ENCODE measurements around the gene HSPE1. TPM values are rescaled to one million over a fixed set of nuclear protein-coding genes. Genes with fewer than 3 reads are reported as not detected.
A peak's percentile ranks its signal among the peaks of the same experiment; 100 is the strongest.

Gene HSPE1
- total and polyA plus RNA-seq, 7 experiments from 2014 or later, result 46.3 to 137 (median 55.4) TPM

DNA sequence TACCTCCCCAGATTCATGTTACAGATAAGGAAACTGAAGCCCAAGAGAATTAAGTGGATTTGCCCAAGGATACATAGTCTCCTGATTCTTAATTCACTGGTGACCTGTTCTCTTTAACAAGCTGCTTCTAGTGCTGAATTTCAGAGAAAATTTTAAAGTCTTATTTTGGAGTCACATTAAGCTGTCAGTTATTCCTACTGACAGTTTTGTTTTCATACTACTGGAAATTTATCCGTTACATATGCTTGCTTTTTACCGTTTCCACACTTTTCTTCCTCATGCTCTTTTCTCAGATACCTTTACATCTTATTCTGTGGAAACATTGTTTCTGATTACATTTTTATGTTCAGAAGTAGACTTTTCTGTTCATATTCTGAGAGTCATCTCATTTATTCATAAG, 17.0 kb downstream of the HSPE1 start:
- Mint-ChIP-seq H3K4me1 (peaks cover 28 to 59% (median 45%) of the 10 kb centered on the region in 7 donors), H3K4me3 (peak overlapping the region; percentile 85 to 99 (median 98)), H3K9me3 (peaks cover 0 to 12% (median 4%) of the 10 kb centered on the region in 11 donors), H3K27ac (peak overlapping the region in 8 of 9 donors; percentile 24 to 99 (median 96)), H3K27me3 (no peaks in the 10 kb centered on the region), H3K36me3 (peaks cover 4 to 27% (median 21%) of the 10 kb centered on the region in 5 donors)
- Histone ChIP-seq H3K36me3 (ENCODE audit: control insufficient read depth in 2 of 3, insufficient read depth in 3 of 3, low read length in 3 of 3) (peaks cover 0 to 15% (median 0%) of the 10 kb centered on the region in 3 experiments), H3K9me3 (ENCODE audit: control insufficient read depth in 2 of 3, low read length in 3 of 3) (no peaks in the 10 kb centered on the region), H3K27me3 (ENCODE audit: control insufficient read depth in 2 of 2, insufficient read depth in 2 of 2, low read length in 2 of 2) (no peaks in the 10 kb centered on the region), H3K4me3 (ENCODE audit: low read length) (peak overlapping the region; percentile 75), H3K4me1 (ENCODE audit: control insufficient read depth in 2 of 2, insufficient read depth in 2 of 2, low read length in 2 of 2) (peaks cover 10 to 12% of the 10 kb centered on the region in 2 donors), H3K27ac (ENCODE audit: low read depth, low read length) (peak overlapping the region; percentile 86)
- ChIA-PET POLR2A (interaction anchor here (0.7 to 3.3 kb wide), 7 partner anchors 13 to 207 kb away, joined by 3 to 100 read pairs (median 17); partner anchors contain the start of genes COQ10B, HSPD1, HSPE1 and MARS2), CTCF (interaction anchor here (1.6 kb wide), 1 partner anchor 17 kb away, joined by 5 read pairs; the partner anchor contains the start of genes HSPD1 and HSPE1)
- intact Hi-C loops (cut with micrococcal nuclease), result loop anchor here (2.0 to 5.0 kb wide), 5 partner anchors 16 to 1860 kb away; partner anchors contain the start of genes CCDC150 (in 1 of the 2), MARS2 (in 1 of the 2), PGAP1 (in 1 of the 2) and SLC39A10 (in 1 of the 2)
- no peak for DNase-seq
- no peak for ATAC-seq

DNA sequence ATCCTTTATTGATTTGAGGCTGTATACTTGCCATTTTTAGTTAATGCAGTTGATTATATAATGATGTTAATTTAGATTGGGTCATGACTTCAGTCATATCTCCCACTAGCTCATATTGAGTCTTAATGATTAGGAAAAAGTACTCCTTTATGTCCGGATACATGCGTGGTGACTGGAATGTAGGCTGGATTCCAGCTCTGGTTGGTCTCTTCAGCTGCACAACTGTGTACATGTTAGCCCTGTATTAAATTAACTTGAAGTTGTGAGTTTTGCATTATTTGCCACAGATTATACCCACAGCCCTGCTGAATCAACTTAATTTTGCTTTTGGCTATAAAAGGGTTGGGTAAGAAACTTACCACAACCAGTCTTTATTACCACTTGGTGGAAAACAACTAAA, 38.2 kb downstream of the HSPE1 start:
- DNase-seq, result no peak
- Histone ChIP-seq H3K27ac (ENCODE audit: low read depth, low read length) (no peak overlapping the region), H3K4me3 (ENCODE audit: low read length) (no peak overlapping the region), H3K4me1 (ENCODE audit: control insufficient read depth in 2 of 2, insufficient read depth in 2 of 2, low read length in 2 of 2) (peaks cover 0 to 5% of the 10 kb centered on the region in 2 donors), H3K27me3 (ENCODE audit: control insufficient read depth in 2 of 2, insufficient read depth in 2 of 2, low read length in 2 of 2) (no peaks in the 10 kb centered on the region), H3K9me3 (ENCODE audit: control insufficient read depth in 2 of 3, low read length in 3 of 3) (no peaks in the 10 kb centered on the region), H3K36me3 (ENCODE audit: control insufficient read depth in 2 of 3, insufficient read depth in 3 of 3, low read length in 3 of 3) (peaks cover 11 to 41% (median 14%) of the 10 kb centered on the region in 3 experiments)
- Mint-ChIP-seq H3K27ac (peak overlapping the region in 7 of 9 donors; percentile 22 to 80 (median 62)), H3K4me1 (peaks cover 14 to 55% (median 44%) of the 10 kb centered on the region in 7 donors), H3K9me3 (no peaks in the 10 kb centered on the region), H3K27me3 (no peaks in the 10 kb centered on the region), H3K36me3 (peaks cover 5 to 67% (median 42%) of the 10 kb centered on the region in 5 donors), H3K4me3 (no peak overlapping the region)
- POLR2A ChIA-PET, result interaction anchor here (1.2 kb wide), 1 partner anchor 38 kb away, joined by 4 read pairs; no protein-coding TSS in a partner anchor
- ATAC-seq, result no peak
- intact Hi-C loops (cut with micrococcal nuclease), result no loop called here
- CTCF ChIA-PET, result no interaction called here

DNA sequence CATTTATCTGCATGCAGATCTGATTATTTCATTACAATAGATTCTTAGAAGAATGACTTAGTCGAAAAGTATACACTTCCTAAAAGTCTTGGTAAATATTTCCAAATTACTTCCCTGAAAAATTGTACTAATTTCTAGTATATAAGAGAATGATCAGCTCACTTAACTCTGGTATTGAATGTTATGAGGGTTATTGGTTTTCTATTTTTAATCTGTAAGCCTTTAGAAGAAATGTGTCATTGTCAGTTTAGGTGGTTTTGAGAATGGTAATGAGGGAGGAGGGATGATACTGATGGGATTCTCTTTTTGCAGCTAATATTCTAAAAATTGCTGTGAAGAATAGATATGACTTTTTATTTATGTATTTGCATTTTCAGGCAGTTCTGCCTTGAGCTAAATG, 39.6 kb downstream of the HSPE1 start:
- Mint-ChIP-seq H3K4me3 (peak overlapping the region in 1 of 10 donors; percentile 12), H3K9me3 (no peaks in the 10 kb centered on the region), H3K36me3 (peaks cover 5 to 63% (median 36%) of the 10 kb centered on the region in 5 donors), H3K27ac (peak overlapping the region in 6 of 9 donors; percentile 4 to 73 (median 22)), H3K27me3 (no peaks in the 10 kb centered on the region), H3K4me1 (peaks cover 7 to 41% (median 31%) of the 10 kb centered on the region in 7 donors)
- Histone ChIP-seq H3K9me3 (ENCODE audit: control insufficient read depth in 2 of 3, low read length in 3 of 3) (no peaks in the 10 kb centered on the region), H3K27me3 (ENCODE audit: control insufficient read depth in 2 of 2, insufficient read depth in 2 of 2, low read length in 2 of 2) (no peaks in the 10 kb centered on the region), H3K27ac (ENCODE audit: low read depth, low read length) (no peak overlapping the region), H3K36me3 (ENCODE audit: control insufficient read depth in 2 of 3, insufficient read depth in 3 of 3, low read length in 3 of 3) (peaks cover 11 to 53% (median 14%) of the 10 kb centered on the region in 3 experiments), H3K4me3 (ENCODE audit: low read length) (no peak overlapping the region), H3K4me1 (ENCODE audit: control insufficient read depth in 2 of 2, insufficient read depth in 2 of 2, low read length in 2 of 2) (no peaks in the 10 kb centered on the region)
- ATAC-seq (no peak), DNase-seq (no peak)
- CTCF ChIA-PET, result no interaction called here
- POLR2A ChIA-PET, result interaction anchor here (1.0 kb wide), 1 partner anchor 24 kb away, joined by 3 read pairs; the partner anchor contains the start of gene MOB4
- intact Hi-C loops (cut with micrococcal nuclease), result no loop called here

DNA sequence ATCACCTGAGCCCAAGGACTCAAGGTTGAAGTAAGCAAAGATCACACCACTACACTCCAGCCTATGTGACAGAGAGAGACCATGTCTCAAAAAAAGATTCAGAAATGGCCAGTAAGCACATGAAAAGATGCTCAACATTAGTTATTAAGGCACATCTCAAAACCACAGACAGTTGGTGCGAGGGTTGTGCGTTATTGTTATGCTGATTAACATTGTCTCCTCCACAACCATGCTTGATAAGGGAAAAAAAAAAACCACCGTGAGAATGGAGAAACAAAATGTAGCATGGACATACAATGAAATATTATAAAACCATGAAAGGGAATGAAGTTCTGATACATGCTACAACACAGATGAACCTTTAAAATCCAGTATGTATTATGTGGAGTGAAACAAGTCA, 43.0 kb downstream of the HSPE1 start:
- Mint-ChIP-seq H3K36me3 (peaks cover 0 to 58% (median 27%) of the 10 kb centered on the region in 5 donors), H3K27ac (peak overlapping the region in 2 of 9 donors; percentile 19 to 57)

DNA sequence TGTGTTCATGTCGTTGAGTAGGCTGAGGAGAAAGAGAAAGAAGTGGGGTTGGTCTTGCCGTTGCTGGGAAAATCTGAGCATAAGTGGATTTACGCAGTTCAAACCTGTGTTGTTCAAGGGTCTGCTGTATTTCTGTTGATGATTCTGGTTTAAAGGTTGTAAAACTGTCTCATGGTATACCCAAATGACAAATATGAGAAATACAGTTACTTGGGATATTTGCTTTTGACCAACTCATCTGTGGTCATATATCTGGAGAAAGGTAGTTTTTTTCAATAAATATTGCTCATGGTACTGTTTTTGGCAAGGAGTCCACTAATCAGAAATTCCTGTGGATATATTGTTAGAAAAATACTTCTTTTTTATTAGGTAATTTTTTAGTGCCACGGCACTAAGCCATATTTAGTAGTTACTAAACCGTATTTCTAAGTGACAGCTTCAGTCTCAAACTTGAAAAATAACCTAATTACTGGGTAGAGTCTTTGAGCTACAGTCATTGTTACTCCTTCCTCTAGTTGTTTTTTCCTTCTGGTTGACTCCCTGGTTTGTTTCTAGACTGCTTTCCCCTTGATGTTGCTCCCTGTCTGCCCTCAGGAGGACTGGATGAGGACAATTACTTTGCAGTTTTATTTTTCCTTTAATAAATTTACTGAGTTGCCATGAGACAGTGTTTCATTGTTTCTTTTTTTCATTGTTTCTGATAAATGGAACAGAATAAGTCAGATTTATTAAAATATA, 47.2 kb downstream of the HSPE1 start:
- H3K27ac ChIP-seq (ENCODE audit: low read depth, low read length), result no peak overlapping the region
- Mint-ChIP-seq H3K9me3 (no peaks in the 10 kb centered on the region), H3K27me3 (no peaks in the 10 kb centered on the region), H3K27ac (peak overlapping the region in 6 of 9 donors; percentile 15 to 73 (median 56)), H3K4me1 (peaks cover 0 to 12% (median 7%) of the 10 kb centered on the region in 7 donors), H3K36me3 (peaks cover 0 to 49% (median 22%) of the 10 kb centered on the region in 5 donors), H3K4me3 (no peak overlapping the region)
- H3K9me3 ChIP-seq (ENCODE audit: control insufficient read depth in 2 of 3, low read length in 3 of 3), result no peaks in the 10 kb centered on the region
- intact Hi-C loops (cut with micrococcal nuclease), result no loop called here
- H3K27me3 ChIP-seq (ENCODE audit: control insufficient read depth in 2 of 2, insufficient read depth in 2 of 2, low read length in 2 of 2), result no peaks in the 10 kb centered on the region
- ChIA-PET POLR2A (no interaction called here), CTCF (no interaction called here)
- peaks cover 9 to 56% (median 16%) of the 10 kb centered on the region in 3 experiments for H3K36me3 ChIP-seq (ENCODE audit: control insufficient read depth in 2 of 3, insufficient read depth in 3 of 3, low read length in 3 of 3)
- DNase-seq (no peak), ATAC-seq (no peak)
- no peaks in the 10 kb centered on the region for H3K4me1 ChIP-seq (ENCODE audit: control insufficient read depth in 2 of 2, insufficient read depth in 2 of 2, low read length in 2 of 2)
- H3K4me3 ChIP-seq (ENCODE audit: low read length), result no peak overlapping the region

More for the DNA sequence above, 43.0 kb downstream of the HSPE1 start:
- Mint-ChIP-seq H3K9me3 (no peaks in the 10 kb centered on the region), H3K4me3 (no peak overlapping the region), H3K4me1 (peaks cover 6 to 33% (median 22%) of the 10 kb centered on the region in 7 donors), H3K27me3 (no peaks in the 10 kb centered on the region)
- ChIA-PET POLR2A (no interaction called here), CTCF (no interaction called here)
- Histone ChIP-seq H3K4me3 (ENCODE audit: low read length) (no peak overlapping the region), H3K27ac (ENCODE audit: low read depth, low read length) (no peak overlapping the region), H3K9me3 (ENCODE audit: control insufficient read depth in 2 of 3, low read length in 3 of 3) (no peaks in the 10 kb centered on the region), H3K36me3 (ENCODE audit: control insufficient read depth in 2 of 3, insufficient read depth in 3 of 3, low read length in 3 of 3) (peaks cover 11 to 52% (median 14%) of the 10 kb centered on the region in 3 experiments), H3K4me1 (ENCODE audit: control insufficient read depth in 2 of 2, insufficient read depth in 2 of 2, low read length in 2 of 2) (no peaks in the 10 kb centered on the region), H3K27me3 (ENCODE audit: control insufficient read depth in 2 of 2, insufficient read depth in 2 of 2, low read length in 2 of 2) (no peaks in the 10 kb centered on the region)
- DNase-seq (no peak), ATAC-seq (no peak)
- intact Hi-C loops (cut with micrococcal nuclease), result no loop called here

DNA sequence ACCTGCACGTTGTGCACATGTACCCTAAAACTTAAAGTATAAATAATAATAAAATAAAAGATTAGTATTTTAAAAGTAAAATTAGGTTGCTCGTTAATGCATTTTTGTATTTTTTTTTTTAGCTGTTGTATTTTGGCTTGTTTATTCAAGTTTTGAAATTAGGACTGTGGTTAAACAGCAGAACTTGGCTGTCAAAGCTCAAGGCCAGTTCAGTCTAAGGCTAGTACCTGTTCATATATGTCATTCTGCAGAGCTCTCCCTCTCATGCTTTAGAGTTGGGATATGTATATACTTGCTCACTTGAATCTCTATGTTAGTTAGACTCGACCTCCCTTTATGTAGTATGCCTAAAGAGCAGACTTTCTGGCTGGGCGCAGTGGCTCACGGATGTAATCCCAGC, 48.4 kb downstream of the HSPE1 start:
- H3K27ac ChIP-seq (ENCODE audit: low read depth, low read length), result no peak overlapping the region
- intact Hi-C loops (cut with micrococcal nuclease), result no loop called here
- Mint-ChIP-seq H3K36me3 (peaks cover 0 to 44% (median 14%) of the 10 kb centered on the region in 5 donors), H3K4me3 (no peak overlapping the region), H3K27ac (peak overlapping the region in 3 of 9 donors; percentile 15 to 55 (median 19)), H3K27me3 (no peaks in the 10 kb centered on the region), H3K4me1 (peaks cover 0 to 8% (median 7%) of the 10 kb centered on the region in 7 donors), H3K9me3 (no peaks in the 10 kb centered on the region)
- POLR2A ChIA-PET, result no interaction called here
- no peak overlapping the region for H3K4me3 ChIP-seq (ENCODE audit: low read length)
- H3K4me1 ChIP-seq (ENCODE audit: control insufficient read depth in 2 of 2, insufficient read depth in 2 of 2, low read length in 2 of 2), result no peaks in the 10 kb centered on the region
- DNase-seq, result no peak
- no peak for ATAC-seq
- no peaks in the 10 kb centered on the region for H3K9me3 ChIP-seq (ENCODE audit: control insufficient read depth in 2 of 3, low read length in 3 of 3)
- CTCF ChIA-PET, result no interaction called here
- H3K27me3 ChIP-seq (ENCODE audit: control insufficient read depth in 2 of 2, insufficient read depth in 2 of 2, low read length in 2 of 2), result no peaks in the 10 kb centered on the region
- peaks cover 9 to 46% (median 16%) of the 10 kb centered on the region in 3 experiments for H3K36me3 ChIP-seq (ENCODE audit: control insufficient read depth in 2 of 3, insufficient read depth in 3 of 3, low read length in 3 of 3)
